Stomach smooth muscle (tissue), 2 donors: ENCODE data around the gene ZNF319.

Source experiments
- H3K27ac ChIP-seq: one replicate; pipeline ENCODE4 v1.7.0; 2013; ENCODE audit warnings: mild to moderate bottlenecking, low read length, inconsistent platforms
- H3K27me3 ChIP-seq, 2 donors: one replicate each; pipeline ENCODE4 v1.7.0; 2013; ENCODE audit warnings: low read length in 2 of 2; ENCODE audit not compliant: insufficient read depth in 2 of 2, control insufficient read depth in 1 of 2
- H3K36me3 ChIP-seq, 2 donors: one replicate each; pipeline ENCODE4 v1.7.0; 2013; ENCODE audit warnings: low read length in 2 of 2; ENCODE audit not compliant: control insufficient read depth in 2 of 2, insufficient read depth in 2 of 2
- H3K4me1 ChIP-seq: one replicate; pipeline ENCODE4 v1.7.0; 2013; ENCODE audit warnings: low read length; ENCODE audit not compliant: control insufficient read depth, insufficient read depth
- H3K4me3 ChIP-seq, 2 donors: one replicate each; pipeline ENCODE4 v1.7.0; 2013; ENCODE audit warnings: low read length in 2 of 2
- H3K9ac ChIP-seq, 2 donors: one replicate each; pipeline ENCODE4 v1.7.0; 2013; ENCODE audit warnings: low read length in 2 of 2, mild to moderate bottlenecking in 1 of 2
- H3K9me3 ChIP-seq, 2 donors: one replicate each; pipeline ENCODE4 v1.7.0; 2013; ENCODE audit warnings: low read length in 2 of 2; ENCODE audit not compliant: control insufficient read depth in 2 of 2
- donor health status: healthy.
- donor health status: Pancreatic carcinoma.

ZNF319 gene

GRCh38 chr16:57951204-57951960, 49.1 kb downstream of the ZNF319 start:
- Histone ChIP-seq H3K36me3 (no peaks in the 10 kb centered on the region), H3K9ac (no peak overlapping the region), H3K4me3 (no peak overlapping the region), H3K4me1 (no peaks in the 10 kb centered on the region), H3K27me3 (peaks cover 3 to 6% of the 10 kb centered on the region in 2 donors), H3K27ac (no peak overlapping the region), H3K9me3 (no peaks in the 10 kb centered on the region)

- no peak overlapping the region for H3K27ac ChIP-seq
- no peaks in the 10 kb centered on the region for H3K4me1 ChIP-seq
Observed at GRCh38 chr16:57950382-57950781, 50.1 kb downstream of the ZNF319 start.

GRCh38 chr16:57949595-57950238, 50.8 kb downstream of the ZNF319 start:
- Histone ChIP-seq H3K9me3 (no peaks in the 10 kb centered on the region), H3K36me3 (no peaks in the 10 kb centered on the region), H3K27me3 (peaks cover 3 to 6% of the 10 kb centered on the region in 2 donors), H3K9ac (no peak overlapping the region), H3K27ac (no peak overlapping the region), H3K4me3 (no peak overlapping the region), H3K4me1 (no peaks in the 10 kb centered on the region)

More at GRCh38 chr16:57950382-57950781, 50.1 kb downstream of the ZNF319 start:
- Histone ChIP-seq H3K4me3 (no peak overlapping the region), H3K36me3 (no peaks in the 10 kb centered on the region), H3K27me3 (peaks cover 3 to 6% of the 10 kb centered on the region in 2 donors), H3K9me3 (no peaks in the 10 kb centered on the region), H3K9ac (no peak overlapping the region)

GRCh38 chr16:57949013-57949412, 51.5 kb downstream of the ZNF319 start:
- H3K27ac ChIP-seq: no peak overlapping the region
- no peaks in the 10 kb centered on the region for H3K9me3 ChIP-seq
- peaks cover 3 to 6% of the 10 kb centered on the region in 2 donors for H3K27me3 ChIP-seq
- H3K4me3 ChIP-seq: no peak overlapping the region
- no peaks in the 10 kb centered on the region for H3K36me3 ChIP-seq
- H3K9ac ChIP-seq: no peak overlapping the region
- no peaks in the 10 kb centered on the region for H3K4me1 ChIP-seq

- Histone ChIP-seq H3K36me3 (no peaks in the 10 kb centered on the region), H3K4me1 (no peaks in the 10 kb centered on the region), H3K9ac (no peak overlapping the region), H3K9me3 (no peaks in the 10 kb centered on the region), H3K27me3 (peaks cover 3 to 6% of the 10 kb centered on the region in 2 donors), H3K4me3 (no peak overlapping the region), H3K27ac (no peak overlapping the region)
Observed at GRCh38 chr16:57948027-57948426, 52.4 kb downstream of the ZNF319 start.

GRCh38 chr16:57947261-57947660, 53.2 kb downstream of the ZNF319 start:
- Histone ChIP-seq H3K36me3 (no peaks in the 10 kb centered on the region), H3K4me1 (no peaks in the 10 kb centered on the region), H3K9me3 (no peaks in the 10 kb centered on the region), H3K27ac (no peak overlapping the region), H3K4me3 (no peak overlapping the region), H3K27me3 (peaks cover 3 to 6% of the 10 kb centered on the region in 2 donors), H3K9ac (no peak overlapping the region)

- H3K9me3 ChIP-seq: no peaks in the 10 kb centered on the region
- no peaks in the 10 kb centered on the region for H3K4me1 ChIP-seq
- peaks cover 2 to 4% of the 10 kb centered on the region in 2 donors for H3K27me3 ChIP-seq
- no peak overlapping the region for H3K27ac ChIP-seq
- H3K36me3 ChIP-seq: no peaks in the 10 kb centered on the region
- no peak overlapping the region for H3K9ac ChIP-seq
- H3K4me3 ChIP-seq: no peak overlapping the region
Observed at GRCh38 chr16:57946181-57946801, 54.2 kb downstream of the ZNF319 start.

GRCh38 chr16:57945740-57946138, 54.7 kb downstream of the ZNF319 start:
- no peak overlapping the region for H3K27ac ChIP-seq
- H3K4me1 ChIP-seq: no peaks in the 10 kb centered on the region
- H3K9ac ChIP-seq: no peak overlapping the region
- peaks cover 2 to 5% of the 10 kb centered on the region in 2 donors for H3K27me3 ChIP-seq
- no peaks in the 10 kb centered on the region for H3K36me3 ChIP-seq
- H3K4me3 ChIP-seq: no peak overlapping the region
- H3K9me3 ChIP-seq: no peaks in the 10 kb centered on the region

GRCh38 chr16:57944970-57945739, 55.3 kb downstream of the ZNF319 start:
- H3K27ac ChIP-seq: no peak overlapping the region
- no peaks in the 10 kb centered on the region for H3K9me3 ChIP-seq
- H3K4me3 ChIP-seq: no peak overlapping the region
- H3K36me3 ChIP-seq: no peaks in the 10 kb centered on the region
- H3K4me1 ChIP-seq: no peaks in the 10 kb centered on the region
- peaks cover 0 to 8% of the 10 kb centered on the region in 2 donors for H3K27me3 ChIP-seq
- H3K9ac ChIP-seq: no peak overlapping the region
